Progenitor cell of endocrine pancreas (in vitro differentiated cells): ENCODE results near the gene SYT1. TPM values are rescaled to one million over a fixed set of nuclear protein-coding genes. Genes with fewer than 3 reads are reported as not detected.

ENCODE experiments used
- DNase-seq: peaks from one replicate; pipeline ENCODE4 v3.0.0; 2021; ENCODE audit warnings: low spot score; ENCODE audit not compliant: unreplicated experiment
- H3K27ac Mint-ChIP-seq: 2 replicates; pipeline ENCODE4 v1.8.0; 2021; ENCODE audit warnings: mild to moderate bottlenecking, moderate library complexity, mixed read lengths
- H3K27me3 Mint-ChIP-seq: 2 replicates; pipeline ENCODE4 v1.8.0; 2021; ENCODE audit warnings: mixed read lengths
- H3K36me3 Mint-ChIP-seq: 2 replicates; pipeline ENCODE4 v1.8.0; 2022; ENCODE audit warnings: mixed read lengths; ENCODE audit not compliant: insufficient read depth
- H3K4me1 Mint-ChIP-seq: 2 replicates; pipeline ENCODE4 v1.8.0; 2021; ENCODE audit warnings: low read depth, mixed read lengths
- H3K4me3 Mint-ChIP-seq: 2 replicates; pipeline ENCODE4 v1.8.0; 2021; ENCODE audit warnings: low read depth, mild to moderate bottlenecking, moderate library complexity, mixed read lengths
- H3K9me3 Mint-ChIP-seq: 2 replicates; pipeline ENCODE4 v1.8.0; 2021; ENCODE audit warnings: low read depth, mixed read lengths
- CTCF ChIP-seq: fragments of 200-600 bp; sonication (generic); IDR thresholded peaks from one replicate; pipeline ENCODE4 v1.5.0; 2021; ENCODE audit warnings: antibody characterized with exemption, mild to moderate bottlenecking; ENCODE audit not compliant: unreplicated experiment
- total RNA-seq: library from RNA; stranded (reverse); gene quantifications from 2 replicates; pipeline ENCODE4 v1.2.1, GENCODE V29; 2021

Gene SYT1
- total RNA-seq, 1 donor from 2014 or later, result 4.3 TPM

GRCh38 chr12:78977304-78977867, 112.8 kb downstream of the SYT1 start:
- Mint-ChIP-seq H3K9me3 (no peaks in the 10 kb centered on the region), H3K4me1 (no peaks in the 10 kb centered on the region), H3K36me3 (no peaks in the 10 kb centered on the region), H3K4me3 (no peak overlapping the region), H3K27ac (no peak overlapping the region), H3K27me3 (no peaks in the 10 kb centered on the region)
- no peak for DNase-seq
- TF ChIP-seq CTCF, result no peak

- TF ChIP-seq CTCF, result no peak
- H3K27me3 Mint-ChIP-seq, result no peaks in the 10 kb centered on the region
- H3K36me3 Mint-ChIP-seq, result no peaks in the 10 kb centered on the region
- H3K9me3 Mint-ChIP-seq, result no peaks in the 10 kb centered on the region
- no peak overlapping the region for H3K27ac Mint-ChIP-seq
- H3K4me3 Mint-ChIP-seq, result no peak overlapping the region
- DNase-seq, result no peak
- peaks cover 4% of the 10 kb centered on the region for H3K4me1 Mint-ChIP-seq
These were observed 129.7 kb downstream of the SYT1 start for GRCh38 chr12:78994168-78994791.

- DNase-seq, result no peak
- H3K36me3 Mint-ChIP-seq, result no peaks in the 10 kb centered on the region
- H3K4me3 Mint-ChIP-seq, result no peak overlapping the region
- H3K27me3 Mint-ChIP-seq, result no peaks in the 10 kb centered on the region
- H3K4me1 Mint-ChIP-seq, result no peaks in the 10 kb centered on the region
- no peak for TF ChIP-seq CTCF
- no peaks in the 10 kb centered on the region for H3K9me3 Mint-ChIP-seq
- no peak overlapping the region for H3K27ac Mint-ChIP-seq
These were observed 135.9 kb downstream of the SYT1 start for GRCh38 chr12:79000501-79000900.

- Mint-ChIP-seq H3K36me3 (no peaks in the 10 kb centered on the region), H3K4me3 (no peak overlapping the region), H3K4me1 (no peaks in the 10 kb centered on the region), H3K27me3 (no peaks in the 10 kb centered on the region), H3K27ac (no peak overlapping the region), H3K9me3 (no peaks in the 10 kb centered on the region)
- no peak for DNase-seq
- TF ChIP-seq CTCF, result no peak
These were observed 136.8 kb downstream of the SYT1 start for GRCh38 chr12:79001404-79001803.

- DNase-seq, result no peak
- H3K4me1 Mint-ChIP-seq, result no peaks in the 10 kb centered on the region
- no peak overlapping the region for H3K4me3 Mint-ChIP-seq
- H3K27me3 Mint-ChIP-seq, result no peaks in the 10 kb centered on the region
- H3K27ac Mint-ChIP-seq, result no peak overlapping the region
- TF ChIP-seq CTCF, result peak; percentile 8
- H3K9me3 Mint-ChIP-seq, result no peaks in the 10 kb centered on the region
- no peaks in the 10 kb centered on the region for H3K36me3 Mint-ChIP-seq
These were observed 141.7 kb downstream of the SYT1 start for GRCh38 chr12:79006306-79006705.
